ENCODE measurements around the gene ZSCAN18. TPM values are rescaled to one million over a fixed set of nuclear protein-coding genes. Genes with fewer than 3 reads are reported as not detected.
A peak's percentile ranks its signal among the peaks of the same experiment; 100 is the strongest.
"Not testable (repeated sequence)": the region's sequence is repeated elsewhere in the genome, so short reads cannot be mapped to it uniquely, and the experiment has no call there.

The ZSCAN18 gene, protein sequence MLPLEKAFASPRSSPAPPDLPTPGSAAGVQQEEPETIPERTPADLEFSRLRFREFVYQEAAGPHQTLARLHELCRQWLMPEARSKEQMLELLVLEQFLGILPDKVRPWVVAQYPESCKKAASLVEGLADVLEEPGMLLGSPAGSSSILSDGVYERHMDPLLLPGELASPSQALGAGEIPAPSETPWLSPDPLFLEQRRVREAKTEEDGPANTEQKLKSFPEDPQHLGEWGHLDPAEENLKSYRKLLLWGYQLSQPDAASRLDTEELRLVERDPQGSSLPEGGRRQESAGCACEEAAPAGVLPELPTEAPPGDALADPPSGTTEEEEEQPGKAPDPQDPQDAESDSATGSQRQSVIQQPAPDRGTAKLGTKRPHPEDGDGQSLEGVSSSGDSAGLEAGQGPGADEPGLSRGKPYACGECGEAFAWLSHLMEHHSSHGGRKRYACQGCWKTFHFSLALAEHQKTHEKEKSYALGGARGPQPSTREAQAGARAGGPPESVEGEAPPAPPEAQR
- 100 to 1,000 TPM in 1 of 4 donors, 10 to 100 TPM in 3; 85.2 to 114 (median 86.2) TPM for polyA plus RNA-seq (ENCODE audit: insufficient read length in 4 of 4)

DNA sequence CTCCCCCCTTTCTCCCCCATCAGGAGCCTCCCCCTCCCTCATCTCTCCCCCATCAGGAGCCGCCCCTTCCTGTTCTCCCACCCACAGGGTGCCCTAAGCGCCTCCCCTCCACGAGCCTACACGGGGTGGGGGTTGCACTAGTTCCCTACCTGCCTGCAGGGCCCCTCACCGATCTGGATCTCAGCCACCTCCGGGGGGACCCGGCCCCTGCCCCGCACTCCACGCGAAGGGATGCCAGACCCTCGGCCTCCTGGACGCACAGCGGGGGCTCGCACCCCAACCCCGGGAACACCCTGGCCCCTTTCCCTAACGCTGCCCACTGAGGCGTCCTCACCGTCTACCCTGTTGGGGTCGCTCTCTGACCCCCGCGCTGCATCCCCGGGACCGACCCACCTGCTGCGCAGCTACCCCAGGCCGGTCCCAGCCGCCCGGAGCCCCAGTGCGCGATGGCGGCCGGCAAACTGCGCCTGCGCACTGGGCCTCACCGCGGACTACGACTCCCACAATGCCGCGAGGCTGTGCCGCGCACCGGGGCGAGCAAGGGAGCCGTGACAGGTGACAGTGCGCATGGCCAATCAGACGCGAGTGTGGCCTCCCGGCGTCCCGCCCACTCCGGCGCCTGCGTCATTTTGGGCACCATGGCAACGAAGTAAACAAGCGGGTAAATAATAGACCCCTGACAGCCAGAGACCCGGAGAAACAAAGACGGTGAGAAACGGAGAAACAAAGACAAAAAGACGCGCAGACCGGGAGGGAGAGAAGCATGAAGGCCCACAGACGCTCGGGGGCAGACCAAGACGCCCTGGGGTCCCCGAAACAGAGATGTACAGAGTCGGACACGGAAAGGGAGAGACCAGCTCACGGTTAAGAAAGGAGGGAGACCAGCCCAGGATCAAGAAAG lies at the start of gene ZSCAN18:
TSS of gene ZSCAN18 (minus strand) at position 451 of the 901 bp plus-strand sequence. CDS start 7,964 bp downstream, outside the sequence.
- peak; percentile 97 to 99 (median 98) for DNase-seq (ENCODE audit: low read depth in 4 of 4, low spot score in 3 of 4)

DNA sequence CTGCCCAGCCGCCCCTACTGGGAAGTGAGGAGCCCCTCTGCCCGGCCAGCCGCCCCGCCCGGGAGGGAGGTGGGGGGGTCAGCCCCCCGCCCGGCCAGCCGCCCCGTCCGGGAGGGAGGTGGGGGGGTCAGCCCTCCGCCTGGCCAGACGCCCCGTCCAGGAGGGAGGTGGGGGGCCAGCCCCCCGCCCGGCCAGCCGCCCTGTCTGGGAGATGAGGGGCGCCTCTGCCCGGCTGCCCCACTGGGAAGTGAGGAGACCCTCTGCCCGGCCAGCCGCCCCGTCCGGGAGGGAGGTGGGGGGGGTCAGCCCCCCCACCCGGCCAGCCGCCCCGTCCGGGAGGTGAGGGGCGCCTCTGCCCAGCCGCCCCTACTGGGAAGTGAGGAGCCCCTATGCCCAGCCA lies 49.4 kb upstream of the ZSCAN18 start:
- DNase-seq (ENCODE audit: low read depth in 4 of 4, low spot score in 3 of 4): not testable (repeated sequence)

DNA sequence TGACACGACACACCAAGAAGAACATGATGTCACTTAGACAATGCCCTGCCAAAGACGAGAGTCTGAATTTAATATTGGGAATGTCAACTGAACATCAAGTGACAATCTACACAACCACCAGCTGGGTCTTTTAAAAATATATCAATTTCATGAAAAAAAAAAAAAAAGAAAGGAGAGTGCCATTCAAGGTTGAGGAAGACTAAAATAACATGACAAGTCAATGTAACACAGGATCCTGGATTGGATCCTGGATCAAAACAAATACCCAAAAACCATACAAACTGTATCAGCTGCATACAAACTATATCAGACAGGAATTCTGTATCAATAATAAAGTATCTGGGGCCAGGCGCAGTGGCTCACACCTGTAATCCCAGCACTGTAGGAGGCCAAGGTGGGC lies 47.8 kb upstream of the ZSCAN18 start:
- DNase-seq (ENCODE audit: low read depth in 4 of 4, low spot score in 3 of 4): no peak

DNA sequence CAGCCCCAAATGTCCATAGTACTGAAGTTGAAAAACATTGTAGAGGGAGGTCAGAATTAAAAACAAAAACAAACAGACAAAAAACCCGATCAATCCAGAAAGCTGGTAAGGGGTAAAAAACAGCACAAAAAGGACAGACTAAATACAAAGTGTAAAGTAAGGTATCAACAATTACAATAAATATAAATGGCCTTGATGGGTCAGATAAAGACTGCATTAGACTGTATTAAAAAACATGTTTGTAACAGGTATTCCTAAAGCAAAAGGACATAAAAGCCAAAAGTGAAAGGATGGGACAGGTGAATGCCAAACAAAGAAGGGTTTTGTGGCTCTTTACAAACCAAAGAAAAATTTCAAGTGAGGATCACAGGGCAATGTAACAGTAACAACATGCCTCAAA lies 36.2 kb upstream of the ZSCAN18 start:
- no peak for DNase-seq (ENCODE audit: low read depth in 4 of 4, low spot score in 3 of 4)

DNA sequence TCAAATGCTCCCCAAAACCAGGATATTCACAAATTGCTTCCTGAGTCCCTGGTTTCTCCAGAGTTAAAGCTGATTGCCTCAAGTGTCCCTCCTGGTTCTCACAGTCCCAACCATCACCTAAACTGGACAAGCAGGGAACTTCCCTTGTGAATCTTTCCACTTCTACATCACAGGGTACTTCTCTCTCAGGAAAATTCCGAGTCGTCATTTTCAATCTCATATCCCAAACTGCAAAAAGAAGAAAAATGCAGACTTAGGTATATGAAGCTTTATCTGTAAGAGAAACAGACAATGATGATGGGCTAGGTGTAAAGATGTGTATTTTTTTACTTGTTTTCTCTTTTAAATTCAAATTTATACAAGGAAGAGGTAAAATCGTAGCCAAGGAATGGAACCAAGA lies 31.3 kb upstream of the ZSCAN18 start:
- no peak for DNase-seq (ENCODE audit: low read depth in 4 of 4, low spot score in 3 of 4)

DNA sequence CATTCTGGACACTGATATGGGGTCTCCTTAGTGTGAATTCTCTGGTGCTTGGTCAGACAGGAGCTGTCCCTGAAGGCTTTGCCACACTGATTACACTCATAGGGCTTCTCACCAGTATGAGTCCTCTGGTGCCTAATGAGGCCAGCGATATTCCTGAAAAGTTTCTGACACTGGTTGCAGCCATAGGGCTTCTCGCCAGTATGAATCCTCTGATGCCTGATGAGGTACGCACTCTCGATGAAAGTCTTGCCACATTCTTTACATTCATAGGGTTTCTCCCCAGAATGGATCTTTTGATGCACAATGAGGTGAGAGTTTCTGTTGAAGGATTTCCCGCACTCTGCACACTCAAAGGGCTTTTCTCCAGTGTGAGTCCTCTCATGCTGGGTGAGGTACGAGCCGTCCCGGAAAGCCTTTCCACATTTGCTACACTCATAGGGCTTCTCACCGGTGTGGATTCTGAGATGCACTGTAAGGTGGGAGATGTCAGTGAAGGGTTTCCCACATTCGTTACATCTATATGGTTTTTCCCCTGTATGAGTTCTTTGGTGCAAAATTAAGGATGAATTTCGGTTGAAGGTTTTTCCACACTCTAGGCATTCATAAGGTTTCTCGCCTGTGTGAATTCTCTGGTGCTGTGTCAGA lies 30.1 kb upstream of the ZSCAN18 start:
- no peak for DNase-seq (ENCODE audit: low read depth in 4 of 4, low spot score in 3 of 4)

DNA sequence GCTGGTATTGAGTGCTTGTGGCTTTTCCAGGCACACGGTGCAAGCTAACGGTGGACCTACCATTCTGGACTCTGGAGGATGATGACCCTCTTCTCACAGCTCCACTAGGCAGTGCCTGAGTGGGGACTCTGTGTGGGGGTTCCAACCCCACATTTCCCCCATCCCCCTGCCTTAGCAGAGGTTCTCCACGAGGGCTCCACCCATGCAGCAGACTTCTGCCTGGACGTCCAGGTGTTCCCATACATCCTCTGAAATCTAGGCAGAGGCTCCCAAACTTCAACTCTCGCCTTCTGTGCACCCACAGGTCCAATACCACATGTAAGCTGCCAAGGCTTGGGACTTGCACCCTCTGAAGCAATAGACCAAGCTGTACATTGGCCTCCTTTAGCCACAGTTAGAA lies 25.3 kb upstream of the ZSCAN18 start:
- DNase-seq (ENCODE audit: low read depth in 4 of 4, low spot score in 3 of 4): no peak

DNA sequence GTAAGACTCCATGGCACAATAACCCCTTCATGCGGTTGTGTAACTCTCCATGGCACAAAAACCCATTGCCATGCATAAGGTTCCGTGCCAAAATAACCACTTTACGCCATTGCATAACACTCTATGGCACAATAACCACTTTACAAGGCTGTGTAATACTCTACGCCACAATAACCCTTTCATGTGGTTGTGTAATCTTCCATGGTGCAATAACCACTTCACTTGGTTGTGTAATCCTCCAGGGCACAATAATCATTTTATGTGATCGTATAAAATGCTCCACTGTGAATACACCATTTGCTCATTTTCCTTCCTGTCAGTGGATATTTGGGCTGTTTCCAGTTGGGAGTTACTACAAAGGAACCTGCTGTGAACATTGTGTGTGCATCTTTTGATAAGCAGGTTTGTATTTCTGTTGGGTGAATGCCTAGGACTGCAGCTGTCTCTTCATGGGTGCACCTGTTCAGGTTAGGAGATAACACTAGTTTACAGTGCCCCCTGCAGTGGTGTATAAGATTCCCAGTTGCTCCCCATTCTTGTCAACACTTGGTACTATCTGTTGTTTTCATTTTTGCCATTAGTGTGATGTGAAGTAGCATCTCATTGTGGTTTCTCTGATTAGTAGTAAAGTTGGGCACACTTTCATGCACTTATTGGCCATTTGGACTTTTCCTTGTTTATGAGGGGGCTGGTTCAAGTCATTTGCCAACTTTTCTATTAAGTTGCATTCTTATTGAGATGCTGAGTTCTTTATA lies 21.1 kb upstream of the ZSCAN18 start:
- DNase-seq (ENCODE audit: low read depth in 4 of 4, low spot score in 3 of 4): no peak

DNA sequence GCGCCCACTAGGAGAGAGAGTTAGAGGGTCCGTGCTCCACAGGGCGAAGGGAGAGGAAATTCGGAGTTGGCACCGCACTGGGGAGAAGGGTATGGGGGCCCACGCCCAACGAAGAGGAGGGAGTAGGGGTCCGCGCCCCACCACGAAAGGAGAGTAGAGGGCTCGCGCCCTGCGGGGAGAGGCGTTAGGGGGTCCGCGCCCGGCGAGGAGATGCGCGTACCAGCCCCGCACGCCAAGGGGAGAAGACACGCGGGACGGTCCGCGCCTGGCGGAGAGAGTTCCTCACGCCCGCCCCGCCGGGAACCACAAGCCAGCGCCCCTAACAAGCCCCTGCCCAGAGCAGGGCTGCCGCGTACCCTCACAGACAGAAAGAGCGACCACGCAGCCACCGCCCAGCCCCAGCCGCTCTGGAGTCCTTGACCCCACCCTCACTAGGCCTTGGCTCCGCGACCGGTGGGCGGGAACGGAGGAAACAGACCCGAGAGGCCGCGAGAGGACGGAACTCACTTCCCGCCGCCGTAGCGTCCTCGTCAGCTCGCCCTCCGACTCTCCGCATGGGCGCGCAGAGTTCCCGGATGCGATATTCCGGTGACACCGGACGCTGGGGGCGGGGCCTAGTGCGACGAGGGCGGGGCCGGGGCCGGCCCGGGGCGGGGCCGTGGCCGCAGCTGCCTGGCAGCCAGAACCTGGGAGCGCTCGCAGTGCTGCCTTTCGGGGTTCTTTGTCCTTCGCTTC lies 20.0 kb upstream of the ZSCAN18 start:
- peak in 2 of 4 donors; percentile 25 to 59 for DNase-seq (ENCODE audit: low read depth in 4 of 4, low spot score in 3 of 4)

DNA sequence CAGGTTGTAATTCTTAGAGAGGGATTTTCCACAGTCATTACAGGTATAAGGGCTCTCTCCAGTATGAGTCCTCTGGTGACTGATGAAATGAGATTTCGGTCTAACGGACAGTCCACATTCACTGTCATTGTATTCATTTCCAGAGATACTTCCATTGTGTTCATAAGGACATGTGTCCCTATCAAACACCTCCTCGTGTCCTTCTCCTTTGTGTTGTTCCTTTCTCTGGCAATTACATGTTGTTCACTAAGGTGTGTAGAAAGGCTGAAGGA lies 10.5 kb upstream of the ZSCAN18 start:
- DNase-seq (ENCODE audit: low read depth in 4 of 4, low spot score in 3 of 4): no peak

DNA sequence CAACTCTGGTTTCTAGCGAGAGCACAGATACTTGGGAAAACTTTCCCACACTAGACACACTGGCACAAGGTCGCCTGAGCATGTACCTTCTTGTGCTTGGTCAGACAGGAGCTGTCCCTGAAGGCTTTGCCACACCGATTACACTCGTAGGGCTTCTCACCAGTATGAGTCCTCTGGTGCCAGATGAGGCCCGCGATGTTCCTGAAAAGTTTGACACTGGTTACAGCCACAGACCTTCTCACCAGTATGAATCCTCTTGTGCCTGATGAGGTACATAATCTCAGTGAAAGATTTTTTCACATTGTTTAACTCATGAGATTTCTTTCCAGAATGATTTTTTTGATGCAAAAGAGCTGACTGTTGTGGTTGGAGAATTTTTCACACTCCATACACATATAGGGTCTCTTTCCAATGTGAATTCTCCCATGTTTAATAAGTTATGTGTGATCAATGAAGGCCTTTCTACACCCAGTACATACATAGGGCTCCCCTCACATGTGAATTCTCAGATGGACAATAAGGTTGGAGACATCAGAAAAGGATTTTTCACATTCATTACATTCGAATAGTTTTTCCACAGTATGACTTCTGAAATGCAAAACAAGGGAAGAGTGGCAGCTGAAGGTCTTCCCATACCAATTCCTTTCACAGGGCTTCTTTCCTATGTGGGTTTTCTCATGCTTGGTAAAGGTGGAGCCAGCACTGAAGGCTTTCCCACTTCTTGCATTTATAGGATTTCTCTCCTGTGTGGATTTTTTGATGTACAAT lies 9.9 kb upstream of the ZSCAN18 start:
- DNase-seq (ENCODE audit: low read depth in 4 of 4, low spot score in 3 of 4): no peak

DNA sequence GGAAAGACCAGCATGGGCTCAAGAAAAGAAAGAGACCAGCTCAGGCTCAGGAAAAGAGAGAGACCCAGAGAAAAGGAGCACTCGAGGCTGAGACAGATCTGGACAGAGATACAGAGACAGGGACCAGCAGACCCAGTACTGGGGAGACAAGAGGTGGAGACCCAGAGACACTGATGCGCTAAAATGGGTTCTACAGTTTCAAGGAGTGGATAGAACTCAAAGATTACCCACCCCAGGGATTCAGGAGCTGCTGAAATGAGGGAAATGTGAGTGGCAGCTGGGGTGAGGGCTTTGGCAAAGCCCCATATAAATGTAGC lies 609 bp upstream of the ZSCAN18 start:
- no peak for DNase-seq (ENCODE audit: low read depth in 4 of 4, low spot score in 3 of 4)

DNA sequence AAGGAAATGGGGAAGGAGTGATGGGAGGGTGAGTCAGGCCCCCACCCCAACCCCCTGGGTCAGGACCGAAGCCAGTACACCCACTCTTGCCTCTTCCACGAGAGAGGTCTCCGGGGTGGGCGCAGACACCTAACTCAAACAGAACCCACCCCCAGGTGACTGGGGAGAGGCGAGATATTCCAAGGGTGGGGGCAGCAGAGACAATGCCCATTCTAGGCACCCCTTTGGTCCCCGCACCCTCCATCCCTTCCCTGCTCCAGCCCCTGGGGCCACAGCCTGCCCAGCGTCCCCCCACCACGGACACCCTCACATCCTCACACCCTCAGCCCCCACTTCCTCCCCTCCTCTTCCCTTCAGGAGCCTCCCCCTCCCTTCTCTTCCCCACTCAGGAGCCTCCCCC lies 682 bp downstream of the ZSCAN18 start:
- DNase-seq (ENCODE audit: low read depth in 4 of 4, low spot score in 3 of 4): no peak

DNA sequence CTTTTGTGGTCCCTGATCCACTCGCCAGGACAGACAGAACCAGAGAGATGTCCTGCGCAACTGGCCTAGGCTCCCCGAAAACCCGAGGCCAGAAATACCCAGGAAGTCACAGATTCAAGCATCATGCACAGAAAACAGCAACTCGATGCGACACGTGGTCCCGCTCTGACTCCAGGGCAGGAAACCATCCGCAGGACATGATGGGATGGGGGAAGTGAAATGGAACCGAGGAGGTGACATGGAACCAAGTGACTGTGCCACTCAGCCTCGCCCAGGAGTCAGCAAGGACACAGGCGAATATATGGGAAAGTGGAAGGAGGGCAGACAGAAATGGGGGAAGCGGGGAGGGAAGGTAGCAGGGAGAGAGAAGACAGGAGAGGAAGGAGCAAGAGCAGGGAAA lies 1.1 kb downstream of the ZSCAN18 start:
- DNase-seq (ENCODE audit: low read depth in 4 of 4, low spot score in 3 of 4): no peak

DNA sequence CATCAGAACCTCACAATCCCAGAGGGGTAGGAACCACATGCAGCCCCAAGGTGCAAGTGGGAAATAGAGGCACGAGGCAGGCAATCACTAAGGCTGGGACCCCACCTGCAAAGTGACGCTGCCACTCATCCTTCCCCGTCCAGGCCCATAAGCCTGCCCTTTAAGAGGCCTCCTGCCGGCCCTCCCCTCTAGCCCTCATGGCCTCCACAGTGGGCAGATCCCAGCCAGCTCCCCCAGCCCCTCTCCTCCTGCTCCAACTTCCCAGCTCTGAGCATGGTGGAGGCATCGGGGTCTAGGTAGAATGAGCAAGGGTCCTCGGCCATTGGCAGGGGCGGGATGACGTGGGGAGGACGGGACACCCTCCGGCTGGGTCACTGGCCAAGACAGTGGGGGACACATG lies 2.7 kb downstream of the ZSCAN18 start:
- no peak for DNase-seq (ENCODE audit: low read depth in 4 of 4, low spot score in 3 of 4)

DNA sequence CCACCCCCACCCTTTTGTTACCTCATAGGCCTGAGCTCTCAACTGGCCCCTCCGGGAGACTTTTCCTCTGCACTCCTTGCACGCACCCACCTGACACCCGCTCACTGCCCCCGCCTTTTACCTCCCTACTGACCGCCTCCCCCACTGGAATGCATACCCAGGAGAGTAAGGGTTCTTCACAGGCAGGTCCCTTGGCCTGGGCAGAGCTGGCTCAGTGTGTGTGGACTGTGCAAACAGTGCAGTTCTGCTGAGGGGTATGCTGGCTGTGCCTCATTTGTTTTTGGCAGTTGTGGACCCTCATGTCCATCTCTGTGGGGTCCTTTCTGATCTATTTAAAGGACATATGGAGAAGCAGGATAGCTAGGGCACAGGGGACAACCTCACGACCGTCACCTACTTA lies 5.0 kb downstream of the ZSCAN18 start:
- no peak for DNase-seq (ENCODE audit: low read depth in 4 of 4, low spot score in 3 of 4)

DNA sequence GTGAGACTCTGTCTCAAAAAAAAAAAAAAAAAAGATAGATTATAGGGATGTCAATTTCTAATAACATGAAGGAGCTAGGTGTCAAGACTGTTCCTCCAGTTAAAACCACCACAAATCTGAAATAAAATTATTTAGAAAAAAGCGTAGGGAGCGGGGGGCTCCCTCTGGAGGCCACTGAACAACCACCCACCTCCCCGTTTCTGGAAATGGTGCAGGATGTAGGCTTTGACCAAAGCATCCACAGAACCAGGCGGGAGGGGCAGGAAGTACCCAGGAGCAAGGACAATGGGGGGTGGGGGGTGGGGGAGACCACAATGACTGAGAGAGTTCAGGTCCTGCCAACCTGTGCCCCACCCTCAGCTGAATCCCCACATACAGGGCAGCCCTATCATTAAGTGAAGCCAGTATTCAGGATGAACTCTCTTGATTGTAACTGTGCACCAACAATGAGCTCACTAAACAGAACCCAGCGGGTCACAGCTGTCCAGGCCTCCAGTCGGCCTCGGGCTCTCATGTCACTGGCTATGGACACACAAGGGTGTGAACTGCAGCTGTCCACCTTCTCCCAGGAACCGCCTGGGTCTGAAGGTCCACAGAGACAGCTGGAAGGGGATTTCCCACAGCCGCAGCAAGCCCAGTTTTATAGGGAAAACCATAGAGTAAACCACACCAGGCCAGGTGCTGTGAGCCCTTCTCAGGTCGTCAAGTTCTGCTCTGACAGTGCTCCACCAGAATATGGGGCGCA lies 6.6 kb downstream of the ZSCAN18 start:
- DNase-seq (ENCODE audit: low read depth in 4 of 4, low spot score in 3 of 4): no peak

DNA sequence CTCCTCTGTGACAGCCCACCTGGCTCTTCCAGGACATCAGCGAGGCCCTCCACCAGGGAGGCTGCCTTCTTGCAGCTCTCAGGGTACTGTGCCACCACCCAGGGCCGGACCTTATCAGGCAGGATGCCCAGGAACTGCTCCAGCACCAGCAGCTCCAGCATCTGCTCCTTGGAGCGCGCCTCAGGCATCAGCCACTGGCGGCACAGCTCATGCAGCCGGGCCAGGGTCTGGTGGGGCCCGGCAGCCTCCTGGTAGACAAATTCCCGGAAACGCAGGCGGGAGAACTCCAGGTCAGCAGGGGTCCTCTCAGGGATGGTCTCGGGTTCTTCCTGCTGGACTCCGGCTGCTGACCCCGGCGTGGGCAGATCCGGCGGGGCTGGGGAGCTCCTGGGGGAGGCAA lies 8.2 kb downstream of the ZSCAN18 start:
- no peak for DNase-seq (ENCODE audit: low read depth in 4 of 4, low spot score in 3 of 4)
